Measurements from ENCODE around the gene TEPSIN.

The TEPSIN gene

GRCh38 chr17:81238815-81239713, at the start of gene TEPSIN, which contains the start of gene NDUFAF8:
Gene TEPSIN (minus strand): TSS chr17:81239055. CDS start chr17:81239033, 22 bp downstream.
Gene NDUFAF8 (plus strand): TSS chr17:81239318. CDS start chr17:81239364, 46 bp downstream.
- DNase-seq = peak; percentile 94

GRCh38 chr17:81287741-81288430, 49.0 kb upstream of the TEPSIN start:
- no peak for DNase-seq

GRCh38 chr17:81287152-81287551, 48.3 kb upstream of the TEPSIN start:
- no peak for DNase-seq

DNA sequence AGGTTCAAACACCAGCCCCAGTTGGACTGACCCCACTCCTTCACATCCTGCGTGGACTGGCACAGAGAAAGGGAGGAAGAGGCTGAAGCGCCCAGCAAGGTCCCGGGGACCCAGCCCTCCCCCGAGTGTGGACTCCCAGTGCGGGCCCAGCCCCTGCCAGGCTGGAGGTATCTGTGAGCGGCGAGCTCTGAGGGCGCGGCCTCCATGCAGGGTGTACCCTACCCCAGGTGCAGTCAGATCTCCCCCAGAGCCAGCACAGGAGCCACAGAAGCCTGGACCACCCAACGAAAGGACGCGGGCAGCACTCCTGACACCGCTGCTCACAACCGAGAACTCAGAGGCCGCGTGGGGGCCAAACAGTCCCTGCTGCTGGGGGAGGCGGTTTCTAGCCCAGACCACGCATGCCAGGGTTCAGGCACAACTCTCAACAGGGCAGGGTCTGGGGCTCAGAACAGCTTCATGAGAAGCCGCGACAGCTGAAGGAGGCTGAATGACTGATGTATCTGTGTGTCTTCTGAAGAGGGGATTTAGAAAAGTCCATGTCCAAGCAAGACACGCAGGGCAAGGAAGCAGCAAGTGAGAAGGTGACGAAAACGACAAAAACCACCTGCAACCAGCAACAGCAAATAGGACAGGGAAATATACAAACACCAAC, 47.8 kb upstream of the TEPSIN start:
- DNase-seq = no peak

- no peak for DNase-seq
Measured at GRCh38 chr17:81285894-81286293, 47.0 kb upstream of the TEPSIN start.

DNA sequence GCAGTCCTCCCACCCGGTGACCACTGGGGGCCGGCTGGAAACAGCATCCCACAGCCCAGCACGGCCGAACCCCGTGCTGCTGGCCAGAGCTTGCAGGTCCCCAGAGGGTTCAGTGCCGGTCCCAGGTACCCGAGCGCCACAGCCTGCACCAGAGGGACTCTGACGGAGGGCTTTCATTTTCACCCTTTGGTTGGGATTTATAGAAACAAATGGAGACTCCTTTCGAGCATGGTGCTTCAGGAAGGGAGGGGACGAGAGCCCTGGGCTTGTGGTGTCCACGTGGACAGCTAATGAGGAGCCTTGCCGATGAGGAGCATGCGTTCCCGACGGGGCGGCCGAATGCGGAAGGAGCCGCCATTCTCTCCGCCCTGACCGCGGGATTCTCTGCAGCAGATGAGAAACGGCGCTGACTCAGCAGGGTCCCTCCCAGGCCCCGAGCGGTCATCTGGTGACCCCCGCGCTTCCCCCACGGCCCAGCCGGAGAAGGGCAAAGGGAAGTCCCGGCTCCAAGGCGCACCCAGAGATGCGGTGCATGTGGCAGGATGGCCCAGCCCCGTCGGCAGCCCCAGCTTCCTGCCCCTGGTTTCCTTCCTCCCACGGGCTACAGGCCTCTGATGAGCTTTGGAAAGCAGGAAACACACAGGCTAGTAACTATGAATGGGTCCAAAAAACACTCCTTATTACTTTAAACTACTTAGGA, 46.5 kb upstream of the TEPSIN start:
- peak; percentile 45 for DNase-seq

DNA sequence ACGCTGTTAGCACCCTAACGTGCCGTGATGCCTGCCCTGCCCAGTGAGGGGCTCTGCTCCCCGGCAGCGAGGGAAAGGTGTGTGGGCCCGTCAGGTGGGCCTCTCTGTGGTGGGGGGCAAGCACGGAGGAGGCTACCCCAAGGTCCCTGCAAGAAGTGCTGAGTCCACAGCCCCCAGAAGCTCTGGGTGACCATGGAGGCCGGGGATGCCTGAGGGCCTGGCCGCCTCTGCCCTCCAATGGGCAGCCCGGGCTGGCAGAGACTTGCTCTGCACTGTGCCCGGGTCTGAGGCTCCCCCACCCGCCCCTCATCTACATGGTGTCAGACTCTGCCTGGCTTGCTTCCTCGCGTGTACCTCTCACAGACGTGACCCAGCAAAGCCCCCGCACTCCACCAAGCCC, 44.0 kb upstream of the TEPSIN start:
- DNase-seq = no peak

DNA sequence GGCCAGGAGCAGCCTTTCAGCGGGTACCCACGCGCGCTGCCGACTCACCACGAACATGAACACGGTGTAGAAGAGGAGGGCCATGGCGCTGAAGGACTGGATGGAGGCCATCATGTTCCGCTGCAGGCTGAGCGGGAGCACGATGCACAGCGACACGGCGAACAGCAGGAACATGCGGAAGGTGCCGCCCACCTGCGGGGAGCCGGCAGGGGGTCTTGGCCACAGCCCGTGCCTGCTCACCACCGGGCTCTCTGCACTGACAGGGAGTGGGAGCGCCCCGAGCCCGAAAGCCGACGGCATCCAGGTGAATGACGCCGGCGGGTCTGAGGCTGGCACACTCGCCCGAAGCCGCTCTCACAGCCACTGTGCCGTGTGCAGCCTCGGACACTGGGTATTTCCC, 43.3 kb upstream of the TEPSIN start:
- DNase-seq = no peak

GRCh38 chr17:81280571-81280970, 41.7 kb upstream of the TEPSIN start:
- DNase-seq = no peak

- DNase-seq = no peak
Measured at GRCh38 chr17:81279278-81280275, 40.7 kb upstream of the TEPSIN start.

GRCh38 chr17:81278831-81279230, 40.0 kb upstream of the TEPSIN start:
- no peak for DNase-seq

DNA sequence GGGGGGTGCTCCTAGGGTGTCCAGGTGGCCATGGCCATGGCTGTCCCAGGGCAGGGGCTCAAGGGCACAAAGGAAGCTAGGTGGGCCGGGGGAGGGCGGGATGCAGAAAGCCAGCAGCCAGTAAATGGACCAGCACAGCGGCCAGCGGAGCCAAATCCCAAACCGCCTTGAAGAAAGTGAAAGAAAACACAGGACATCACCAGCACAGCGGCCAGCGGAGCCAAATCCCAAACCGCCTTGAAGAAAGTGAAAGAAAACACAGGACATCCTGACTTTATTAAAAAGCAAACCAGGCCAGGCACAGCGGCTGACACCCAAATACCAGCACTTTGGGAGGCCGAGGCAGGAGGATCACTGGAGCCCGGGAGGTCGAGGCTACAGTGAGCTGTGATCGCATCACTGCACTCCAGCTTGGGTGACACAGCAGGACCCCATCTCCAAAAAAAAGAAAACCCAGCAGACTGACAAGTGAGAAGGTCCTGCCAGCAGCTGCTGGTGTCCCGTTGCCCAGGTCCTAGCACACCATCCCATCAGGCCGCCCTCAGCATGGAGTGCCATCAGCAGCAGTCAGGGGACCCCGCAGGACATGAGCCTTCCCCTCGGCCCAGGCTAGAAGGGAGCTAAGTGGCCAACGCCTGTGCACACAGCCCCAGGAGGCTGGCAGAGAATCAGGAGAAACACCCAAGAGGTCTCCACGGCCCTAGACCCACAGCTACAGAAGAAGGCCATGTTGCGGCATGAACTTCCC, 39.3 kb upstream of the TEPSIN start:
- no peak for DNase-seq

DNA sequence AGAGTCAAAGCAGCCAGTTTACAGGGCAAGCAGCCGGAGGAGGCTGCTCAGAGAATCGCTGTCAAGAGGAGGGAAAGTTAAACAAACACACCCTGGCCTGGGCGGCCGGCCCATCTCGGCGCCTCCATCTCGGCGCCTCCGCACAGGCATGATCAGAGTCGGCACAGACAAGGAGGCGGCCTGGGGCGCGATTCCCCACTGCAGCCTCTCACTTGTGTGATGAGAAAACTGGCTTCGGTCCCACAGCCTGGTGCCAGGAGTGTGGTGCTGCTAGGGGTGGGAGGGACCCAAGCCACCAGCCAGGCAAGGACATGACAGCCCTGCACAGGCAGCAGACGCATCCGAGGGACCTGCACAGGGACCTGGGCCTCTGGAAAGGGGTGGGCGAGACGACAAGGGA, 38.6 kb upstream of the TEPSIN start:
- DNase-seq = no peak

GRCh38 chr17:81276781-81277180, 37.9 kb upstream of the TEPSIN start:
- DNase-seq = no peak

GRCh38 chr17:81274471-81274855, 35.6 kb upstream of the TEPSIN start:
- no peak for DNase-seq

- no peak for DNase-seq
Measured at GRCh38 chr17:81273698-81274470, 35.0 kb upstream of the TEPSIN start.

- DNase-seq = no peak
Measured at GRCh38 chr17:81272616-81273015, 33.8 kb upstream of the TEPSIN start.

DNA sequence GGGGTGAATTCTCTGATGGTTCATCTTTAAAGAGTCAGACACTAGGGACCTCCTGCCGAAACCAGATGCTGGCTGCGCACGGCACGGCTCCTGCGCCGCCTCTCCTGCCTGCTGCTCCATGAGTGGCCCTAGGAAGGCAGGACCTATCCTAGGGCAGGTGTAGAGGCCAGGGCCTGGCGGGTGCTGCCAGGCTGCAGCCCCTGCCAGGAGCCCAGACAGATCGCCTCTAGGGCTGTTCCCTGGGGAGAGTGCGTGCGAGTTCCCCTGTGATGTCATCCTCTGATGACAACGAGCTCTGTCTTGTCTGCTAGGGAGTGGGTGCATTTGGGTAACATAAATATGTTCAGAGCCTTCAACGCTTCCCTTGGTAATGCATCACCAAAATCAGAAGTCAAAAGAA, 32.4 kb upstream of the TEPSIN start:
- no peak for DNase-seq

- DNase-seq = no peak
Measured at GRCh38 chr17:81270279-81270678, 31.4 kb upstream of the TEPSIN start.
